ENCODE data around the gene TADA1.
A peak's percentile ranks its signal among the peaks of the same experiment; 100 is the strongest.

The TADA1 gene, protein sequence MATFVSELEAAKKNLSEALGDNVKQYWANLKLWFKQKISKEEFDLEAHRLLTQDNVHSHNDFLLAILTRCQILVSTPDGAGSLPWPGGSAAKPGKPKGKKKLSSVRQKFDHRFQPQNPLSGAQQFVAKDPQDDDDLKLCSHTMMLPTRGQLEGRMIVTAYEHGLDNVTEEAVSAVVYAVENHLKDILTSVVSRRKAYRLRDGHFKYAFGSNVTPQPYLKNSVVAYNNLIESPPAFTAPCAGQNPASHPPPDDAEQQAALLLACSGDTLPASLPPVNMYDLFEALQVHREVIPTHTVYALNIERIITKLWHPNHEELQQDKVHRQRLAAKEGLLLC

DNA sequence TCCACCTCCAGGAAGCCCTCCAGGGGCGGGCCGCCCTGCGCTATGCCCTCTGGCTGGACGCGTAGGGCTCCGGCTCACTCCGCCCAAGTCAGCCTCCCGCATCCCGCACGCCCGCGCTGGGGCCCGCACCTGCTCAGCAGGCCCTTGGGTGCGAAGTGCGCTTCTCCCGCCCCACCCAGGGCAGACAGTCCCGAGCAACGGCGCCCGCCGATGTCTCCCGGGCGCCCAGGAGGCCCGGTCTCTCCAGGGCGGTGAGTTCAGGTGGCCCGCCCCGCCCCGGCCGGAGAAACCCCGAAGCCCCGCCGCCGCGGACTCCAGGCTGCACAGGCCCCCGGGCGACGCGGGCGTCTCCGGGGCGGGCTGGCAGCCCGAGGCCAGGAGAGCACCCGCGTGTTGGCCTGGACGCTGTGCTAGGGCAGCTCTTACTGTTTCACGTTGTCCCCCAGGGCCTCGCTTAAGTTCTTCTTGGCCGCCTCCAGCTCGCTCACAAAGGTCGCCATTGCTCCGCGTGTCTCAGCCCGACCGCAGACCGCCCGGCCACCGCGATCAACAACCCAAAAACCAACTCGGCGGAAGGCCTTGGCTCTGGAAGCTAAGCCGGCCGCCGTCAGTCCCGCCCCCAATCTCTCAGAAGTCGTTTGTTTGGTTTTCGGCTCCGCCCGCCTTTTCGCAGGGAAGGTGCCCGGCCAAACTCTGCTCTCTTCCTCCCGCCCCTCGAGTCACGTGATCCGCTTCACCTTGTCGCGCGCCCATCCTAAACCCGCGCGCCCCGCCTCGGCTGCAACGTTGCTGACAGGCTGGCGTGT lies at the start of gene TADA1:
Gene TADA1 (minus strand): TSS at position 531 of the 806 bp plus-strand sequence. CDS start 31 bp downstream, at position 500.
- H3K36me3 Mint-ChIP-seq (ENCODE audit: low read depth): no peaks in the 10 kb centered on the region
- H3K4me3 Mint-ChIP-seq: peak within 1 kb of the TSS; percentile 97
- H3K4me1 Mint-ChIP-seq (ENCODE audit: low read depth): peaks cover 38% of the 10 kb centered on the region
- H3K27me3 Mint-ChIP-seq (ENCODE audit: low read depth): peaks cover 9% of the 10 kb centered on the region
- peak within 1 kb of the TSS; percentile 96 for H3K27ac Mint-ChIP-seq
- H3K9me3 Mint-ChIP-seq: peaks cover 4% of the 10 kb centered on the region

DNA sequence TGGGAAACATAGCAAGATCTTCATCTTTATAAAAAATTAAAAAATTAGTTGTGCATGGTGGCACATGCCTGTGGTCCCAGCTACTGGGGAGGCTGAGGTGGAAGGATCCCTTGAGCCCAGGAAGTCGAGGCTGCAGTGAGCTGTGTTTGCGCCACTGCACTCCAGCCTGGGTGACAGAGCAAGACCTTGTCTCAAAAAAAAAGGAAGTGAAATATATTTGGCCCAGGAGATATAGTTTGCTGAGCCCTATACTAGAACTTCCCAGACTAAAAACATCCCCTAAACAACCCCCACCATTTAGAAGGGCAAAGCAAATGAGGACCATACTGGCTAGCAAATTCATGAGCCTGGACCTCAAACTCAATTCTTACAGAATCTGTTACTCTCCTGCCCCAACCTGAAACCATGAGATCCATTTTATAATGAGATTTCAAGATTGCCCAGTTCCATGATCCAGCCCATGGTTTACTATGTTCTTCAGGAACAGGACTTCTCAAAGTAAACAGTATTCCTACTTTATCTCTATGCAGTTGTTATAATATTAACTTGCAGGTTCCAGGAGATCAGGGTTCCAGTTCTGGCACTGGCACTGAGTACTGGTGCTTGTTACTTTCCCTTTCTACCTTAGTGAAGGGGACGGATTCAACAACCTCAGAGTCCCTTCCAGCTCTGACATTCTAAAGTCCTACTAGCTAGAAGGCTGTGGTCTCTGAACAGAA lies 48.9 kb upstream of the TADA1 start:
- Mint-ChIP-seq H3K4me1 (ENCODE audit: low read depth) (no peaks in the 10 kb centered on the region), H3K27ac (no peak overlapping the region), H3K36me3 (ENCODE audit: low read depth) (peaks cover 4% of the 10 kb centered on the region), H3K4me3 (no peak overlapping the region), H3K9me3 (no peaks in the 10 kb centered on the region), H3K27me3 (ENCODE audit: low read depth) (peaks cover 22% of the 10 kb centered on the region)

DNA sequence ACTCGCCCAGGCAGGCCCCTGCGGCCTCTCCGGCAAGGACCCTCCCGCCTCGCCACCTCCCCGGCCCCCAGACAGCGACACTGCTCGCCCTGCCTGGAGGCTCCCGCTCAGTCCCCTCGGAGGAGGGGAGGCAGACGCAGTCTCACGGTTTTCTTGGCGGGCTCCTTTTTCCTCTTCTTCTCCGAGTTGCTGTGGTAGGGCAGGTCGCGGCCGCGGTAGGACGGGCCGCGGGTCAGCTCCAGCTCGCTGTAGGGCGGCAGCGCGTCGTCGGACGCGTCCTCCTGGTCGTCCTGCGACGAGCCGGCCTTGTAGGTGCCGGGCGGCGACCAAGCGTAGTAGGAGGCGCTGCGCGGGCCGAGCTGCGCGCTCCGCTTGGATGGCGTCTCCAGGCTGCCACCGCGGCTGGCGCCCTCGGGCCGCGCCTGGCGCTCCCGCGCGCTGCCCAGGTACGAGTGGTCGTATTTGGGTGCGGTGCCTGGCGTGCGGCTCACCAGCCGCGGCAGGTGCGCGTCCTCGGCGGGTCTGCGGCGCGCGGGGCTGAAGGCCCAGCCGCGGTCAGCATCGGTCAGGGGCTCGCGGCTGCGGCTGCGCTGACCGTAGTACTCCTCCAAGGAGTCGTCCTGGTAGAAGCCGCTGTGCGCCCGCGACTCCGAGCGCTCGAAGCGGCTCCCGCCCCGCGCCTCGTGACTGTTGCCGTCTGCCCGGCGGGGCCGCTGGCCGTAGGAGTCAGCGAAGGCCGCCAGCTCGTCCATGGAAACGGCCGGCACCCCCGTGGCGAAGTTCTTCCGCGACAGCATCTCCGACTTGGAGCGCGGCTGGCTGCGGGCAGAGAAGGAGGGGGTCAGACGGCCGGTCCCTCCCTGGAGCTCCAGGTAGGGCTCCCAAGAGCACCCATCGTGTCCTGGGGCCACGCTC lies 44.8 kb upstream of the TADA1 start:
- Mint-ChIP-seq H3K9me3 (no peaks in the 10 kb centered on the region), H3K4me1 (ENCODE audit: low read depth) (no peaks in the 10 kb centered on the region), H3K27ac (no peak overlapping the region), H3K36me3 (ENCODE audit: low read depth) (peaks cover 6% of the 10 kb centered on the region), H3K27me3 (ENCODE audit: low read depth) (peaks cover 37% of the 10 kb centered on the region), H3K4me3 (no peak overlapping the region)

DNA sequence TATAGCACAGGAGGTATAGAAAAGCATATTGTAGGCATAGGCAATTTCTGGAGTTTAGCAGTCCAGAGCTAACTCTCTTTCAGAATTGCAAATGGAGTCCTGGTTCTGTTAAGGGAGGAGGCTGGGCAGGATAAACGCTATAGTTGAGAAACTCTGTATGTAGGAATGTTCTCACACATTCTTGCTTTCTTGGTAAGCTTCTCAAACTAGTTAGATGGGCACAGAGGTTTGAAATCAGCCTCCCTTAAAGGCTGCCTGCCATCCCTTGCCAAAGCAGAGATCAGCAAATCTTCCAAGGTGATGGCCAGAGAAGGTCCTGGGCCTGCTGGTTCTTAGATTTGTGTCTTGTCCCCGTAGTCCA lies 42.9 kb upstream of the TADA1 start:
- no peak overlapping the region for H3K27ac Mint-ChIP-seq
- peaks cover 37% of the 10 kb centered on the region for H3K27me3 Mint-ChIP-seq (ENCODE audit: low read depth)
- H3K36me3 Mint-ChIP-seq (ENCODE audit: low read depth): peaks cover 6% of the 10 kb centered on the region
- no peak overlapping the region for H3K4me3 Mint-ChIP-seq
- H3K4me1 Mint-ChIP-seq (ENCODE audit: low read depth): no peaks in the 10 kb centered on the region
- H3K9me3 Mint-ChIP-seq: no peaks in the 10 kb centered on the region

DNA sequence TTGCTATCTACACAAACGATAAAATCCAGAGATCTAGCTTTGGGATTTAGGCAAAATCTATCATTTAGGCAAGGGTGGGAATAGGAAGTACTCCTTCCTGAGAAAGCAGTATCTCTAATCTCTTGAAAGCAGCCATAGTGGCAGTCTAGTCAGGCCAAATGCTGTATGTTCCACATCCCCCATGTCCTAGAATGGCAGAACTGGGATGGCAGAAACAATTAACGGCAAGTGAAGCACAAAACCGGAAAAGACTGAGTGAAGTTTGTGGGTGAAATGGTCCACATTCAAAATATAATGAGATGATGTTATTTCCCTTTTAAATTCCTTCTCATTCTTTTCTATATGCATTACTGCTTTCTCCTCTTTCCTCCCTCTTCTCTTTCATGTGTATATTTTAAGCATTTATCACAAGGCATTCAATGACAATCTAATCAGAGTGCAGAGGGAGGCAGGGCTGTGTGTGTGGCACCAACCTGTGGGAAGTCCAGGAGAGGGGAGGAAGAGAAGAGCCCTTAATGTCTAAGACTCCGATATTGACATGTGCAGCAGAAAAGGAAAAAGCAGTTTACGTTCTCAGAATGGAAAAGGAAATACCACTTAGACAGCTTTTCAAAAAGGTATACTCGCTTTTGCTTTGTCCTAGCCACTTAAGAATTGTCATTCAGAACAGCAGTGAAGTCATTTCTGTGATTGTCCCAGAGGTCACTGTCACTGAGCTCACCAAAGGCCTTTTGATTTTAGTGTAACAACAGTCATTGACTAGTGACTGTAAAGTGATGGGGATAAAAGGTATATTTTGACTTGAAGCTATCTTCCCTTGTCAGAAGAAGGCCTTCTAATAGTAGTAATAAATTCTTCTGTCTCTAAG lies 42.3 kb upstream of the TADA1 start:
- Mint-ChIP-seq H3K4me1 (ENCODE audit: low read depth) (no peaks in the 10 kb centered on the region), H3K36me3 (ENCODE audit: low read depth) (peaks cover 6% of the 10 kb centered on the region), H3K27ac (no peak overlapping the region), H3K4me3 (no peak overlapping the region), H3K9me3 (no peaks in the 10 kb centered on the region), H3K27me3 (ENCODE audit: low read depth) (peaks cover 37% of the 10 kb centered on the region)

DNA sequence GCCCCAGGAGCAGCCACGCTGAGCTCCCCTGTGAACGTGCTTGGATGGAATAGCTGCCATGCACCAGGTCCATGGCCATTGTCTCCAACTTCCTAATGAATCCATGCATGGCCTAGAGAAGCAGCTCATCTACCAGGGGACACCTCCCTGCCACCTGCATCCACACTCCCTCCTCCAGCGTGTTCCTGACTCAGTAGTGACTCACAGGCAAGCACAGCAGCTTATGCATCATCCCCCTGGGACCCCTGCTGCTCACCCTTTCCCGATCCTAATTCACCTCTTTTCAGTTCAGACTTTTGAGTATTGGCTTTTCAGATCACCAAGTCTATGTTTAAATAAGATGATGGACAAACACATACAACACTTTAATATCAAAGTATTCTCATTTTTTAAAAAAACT lies 39.9 kb upstream of the TADA1 start:
- H3K27me3 Mint-ChIP-seq (ENCODE audit: low read depth): peaks cover 22% of the 10 kb centered on the region
- H3K4me1 Mint-ChIP-seq (ENCODE audit: low read depth): peaks cover 3% of the 10 kb centered on the region
- H3K36me3 Mint-ChIP-seq (ENCODE audit: low read depth): peaks cover 6% of the 10 kb centered on the region
- no peak overlapping the region for H3K4me3 Mint-ChIP-seq
- no peak overlapping the region for H3K27ac Mint-ChIP-seq
- H3K9me3 Mint-ChIP-seq: peaks cover 4% of the 10 kb centered on the region

DNA sequence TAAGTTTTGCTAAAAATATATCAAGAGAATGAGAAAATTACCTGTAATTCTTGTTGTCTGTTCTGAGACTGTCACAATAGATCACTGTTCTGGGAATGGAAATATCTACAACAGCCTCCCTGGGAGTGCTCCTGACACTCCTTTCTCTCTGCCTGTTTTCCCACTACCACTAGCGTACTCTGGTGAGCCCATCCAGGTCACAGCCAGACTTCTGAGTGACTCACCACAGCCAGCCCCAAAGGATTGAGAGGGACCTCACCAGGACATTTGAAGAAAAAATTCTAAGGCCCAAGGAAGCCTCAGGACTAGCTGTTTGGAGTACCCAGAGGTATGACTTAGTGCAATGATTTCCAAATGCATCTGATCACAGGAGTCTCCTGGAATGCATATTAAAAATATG lies 39.0 kb upstream of the TADA1 start:
- H3K27me3 Mint-ChIP-seq (ENCODE audit: low read depth): peaks cover 16% of the 10 kb centered on the region
- no peak overlapping the region for H3K27ac Mint-ChIP-seq
- H3K9me3 Mint-ChIP-seq: peaks cover 4% of the 10 kb centered on the region
- H3K4me1 Mint-ChIP-seq (ENCODE audit: low read depth): peaks cover 8% of the 10 kb centered on the region
- peaks cover 5% of the 10 kb centered on the region for H3K36me3 Mint-ChIP-seq (ENCODE audit: low read depth)
- no peak overlapping the region for H3K4me3 Mint-ChIP-seq

DNA sequence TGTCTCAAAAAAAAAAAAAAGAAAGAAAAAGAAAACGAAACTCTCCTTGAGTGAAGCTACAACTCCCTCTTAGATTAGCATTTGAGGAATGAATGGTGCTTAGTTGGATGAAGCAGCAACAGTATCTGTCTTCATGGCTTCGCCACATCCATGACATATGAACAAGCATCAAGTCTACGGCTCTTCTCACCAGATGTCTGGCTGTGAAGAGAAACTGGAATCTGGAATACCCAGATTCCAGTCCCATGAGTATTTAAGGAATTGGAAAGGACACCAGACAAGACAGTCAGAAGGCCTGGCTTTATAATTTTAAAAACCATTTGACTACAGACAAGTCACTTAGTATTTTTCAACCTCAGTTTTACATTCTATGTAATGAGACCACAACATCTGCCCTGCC lies 38.0 kb upstream of the TADA1 start:
- no peak overlapping the region for H3K27ac Mint-ChIP-seq
- H3K4me3 Mint-ChIP-seq: no peak overlapping the region
- peaks cover 5% of the 10 kb centered on the region for H3K36me3 Mint-ChIP-seq (ENCODE audit: low read depth)
- peaks cover 8% of the 10 kb centered on the region for H3K4me1 Mint-ChIP-seq (ENCODE audit: low read depth)
- peaks cover 9% of the 10 kb centered on the region for H3K27me3 Mint-ChIP-seq (ENCODE audit: low read depth)
- peaks cover 4% of the 10 kb centered on the region for H3K9me3 Mint-ChIP-seq

DNA sequence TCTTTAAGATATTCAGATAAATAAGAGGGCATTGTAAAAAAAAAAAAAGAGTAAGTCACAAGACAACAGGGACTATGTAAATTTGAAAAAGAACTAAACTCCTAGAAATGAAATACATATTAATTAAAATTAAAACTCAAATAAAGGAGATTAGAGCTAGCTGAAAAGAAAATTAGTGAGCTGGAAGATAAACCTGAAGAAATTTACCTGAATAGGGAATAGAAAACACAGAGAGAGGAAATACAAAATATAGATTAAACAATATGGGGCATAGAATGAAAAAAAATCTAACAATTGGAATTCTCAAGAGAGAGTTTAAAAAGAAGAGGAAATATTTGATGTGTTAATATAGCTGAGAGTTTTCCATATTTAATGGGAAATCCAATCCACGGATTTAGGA lies 35.6 kb upstream of the TADA1 start:
- peaks cover 3% of the 10 kb centered on the region for H3K36me3 Mint-ChIP-seq (ENCODE audit: low read depth)

DNA sequence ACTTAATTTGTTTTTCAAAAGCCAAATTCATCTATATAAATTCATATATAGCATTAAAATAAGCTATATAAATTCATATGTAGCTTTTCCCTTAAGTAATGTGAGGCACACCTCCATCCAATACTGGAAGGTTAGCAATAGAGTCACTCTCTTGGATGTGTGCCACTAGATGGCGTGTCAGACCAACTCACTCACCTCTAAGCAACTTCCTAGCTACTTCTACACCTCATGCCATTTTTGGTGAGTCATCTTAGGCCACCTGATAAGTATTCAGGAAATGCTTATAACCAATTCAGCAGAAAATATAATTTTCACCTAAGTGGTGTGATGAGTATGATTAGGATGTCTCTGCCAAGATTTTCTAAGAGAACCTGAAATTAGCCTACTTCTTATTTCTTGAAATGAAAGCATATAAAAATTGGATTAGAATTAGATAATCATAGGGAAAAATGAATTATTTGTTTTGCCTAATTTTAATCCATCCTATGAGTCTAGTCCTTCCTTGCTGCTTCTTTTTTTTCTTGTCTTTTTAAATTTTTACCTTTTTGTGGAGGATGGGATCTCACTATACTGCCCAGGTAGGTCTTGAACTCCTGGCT lies 34.4 kb upstream of the TADA1 start:
- H3K4me3 Mint-ChIP-seq: no peak overlapping the region
- peaks cover 17% of the 10 kb centered on the region for H3K4me1 Mint-ChIP-seq (ENCODE audit: low read depth)

More for the DNA sequence above, 35.6 kb upstream of the TADA1 start:
- H3K9me3 Mint-ChIP-seq: peaks cover 4% of the 10 kb centered on the region
- H3K4me3 Mint-ChIP-seq: no peak overlapping the region
- H3K27ac Mint-ChIP-seq: no peak overlapping the region
- peaks cover 8% of the 10 kb centered on the region for H3K4me1 Mint-ChIP-seq (ENCODE audit: low read depth)
- H3K27me3 Mint-ChIP-seq (ENCODE audit: low read depth): no peaks in the 10 kb centered on the region

DNA sequence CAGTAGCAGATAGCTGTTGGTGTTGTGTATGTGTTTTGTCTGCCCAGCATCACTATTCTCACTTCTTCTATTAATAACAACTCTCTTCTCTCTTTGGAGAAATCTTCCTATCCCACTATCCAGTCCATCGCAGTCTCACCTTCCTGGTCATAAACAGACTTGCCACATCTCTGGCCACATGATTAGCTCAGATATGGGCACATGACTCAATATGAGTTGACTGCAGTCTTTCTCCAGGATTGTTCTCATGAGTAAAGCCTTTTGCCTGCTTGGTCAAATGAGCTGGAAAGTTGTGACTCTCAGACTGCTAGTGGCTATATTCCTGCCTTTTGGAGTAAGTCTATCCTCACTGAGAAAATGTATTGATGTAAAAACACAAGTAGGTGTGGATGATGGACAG lies 32.9 kb upstream of the TADA1 start:
- H3K36me3 Mint-ChIP-seq (ENCODE audit: low read depth): peaks cover 5% of the 10 kb centered on the region
- H3K4me1 Mint-ChIP-seq (ENCODE audit: low read depth): peaks cover 22% of the 10 kb centered on the region
- no peak overlapping the region for H3K27ac Mint-ChIP-seq
- H3K27me3 Mint-ChIP-seq (ENCODE audit: low read depth): peaks cover 5% of the 10 kb centered on the region
- peaks cover 4% of the 10 kb centered on the region for H3K9me3 Mint-ChIP-seq
- no peak overlapping the region for H3K4me3 Mint-ChIP-seq

More for the DNA sequence above, 34.4 kb upstream of the TADA1 start:
- H3K36me3 Mint-ChIP-seq (ENCODE audit: low read depth): peaks cover 3% of the 10 kb centered on the region
- peaks cover 4% of the 10 kb centered on the region for H3K9me3 Mint-ChIP-seq
- H3K27me3 Mint-ChIP-seq (ENCODE audit: low read depth): no peaks in the 10 kb centered on the region
- no peak overlapping the region for H3K27ac Mint-ChIP-seq

DNA sequence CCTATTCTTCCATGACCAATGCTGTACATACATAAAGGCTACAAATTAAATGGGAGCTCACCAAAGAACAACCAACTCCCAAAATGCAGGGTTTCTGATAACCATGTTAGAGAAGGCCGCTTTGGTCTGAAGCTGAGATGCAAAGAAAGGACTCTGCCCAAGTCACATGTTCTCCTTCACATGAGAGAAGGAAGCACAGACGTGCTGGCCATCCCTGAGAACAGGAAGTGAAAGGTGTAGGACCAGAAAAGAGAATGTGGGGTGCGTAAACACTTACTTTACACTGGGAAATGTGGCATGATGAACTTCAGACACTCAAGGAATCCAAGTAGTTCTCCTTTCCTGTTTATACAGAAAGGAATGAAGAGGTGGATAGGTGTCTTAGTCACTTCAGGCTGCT lies 31.7 kb upstream of the TADA1 start:
- no peak overlapping the region for H3K27ac Mint-ChIP-seq
- H3K4me1 Mint-ChIP-seq (ENCODE audit: low read depth): peaks cover 26% of the 10 kb centered on the region
- peaks cover 5% of the 10 kb centered on the region for H3K36me3 Mint-ChIP-seq (ENCODE audit: low read depth)
- H3K27me3 Mint-ChIP-seq (ENCODE audit: low read depth): peaks cover 5% of the 10 kb centered on the region
- no peak overlapping the region for H3K4me3 Mint-ChIP-seq
- H3K9me3 Mint-ChIP-seq: peaks cover 4% of the 10 kb centered on the region

DNA sequence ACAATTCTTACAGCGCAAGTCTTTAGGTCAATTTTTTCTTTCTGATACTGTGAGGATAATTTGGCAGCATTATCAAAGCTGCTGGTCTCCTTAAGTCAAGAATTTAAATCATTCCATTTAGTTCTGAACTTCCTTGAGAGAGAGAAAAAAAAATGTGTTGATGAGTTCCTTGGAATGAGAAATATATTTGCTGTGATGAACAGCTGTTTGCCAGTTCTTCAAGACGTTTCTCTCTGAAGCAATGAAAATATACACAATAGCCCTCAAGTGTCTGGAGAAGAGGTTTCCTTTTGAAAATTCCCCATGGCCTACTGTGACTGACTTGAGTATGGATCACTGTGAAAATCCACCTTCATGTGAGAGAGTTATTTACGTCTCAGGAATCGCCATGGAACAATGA lies 31.0 kb upstream of the TADA1 start:
- Mint-ChIP-seq H3K27ac (no peak overlapping the region), H3K4me3 (no peak overlapping the region), H3K9me3 (peaks cover 4% of the 10 kb centered on the region), H3K36me3 (ENCODE audit: low read depth) (peaks cover 5% of the 10 kb centered on the region), H3K27me3 (ENCODE audit: low read depth) (peaks cover 8% of the 10 kb centered on the region), H3K4me1 (ENCODE audit: low read depth) (peaks cover 29% of the 10 kb centered on the region)
